Tibial nerve (tissue), 4 donors: Measurements from ENCODE around the gene HCFC1R1.

Source experiments
- EP300 ChIP-seq, 2 donors: sonication (generic); formaldehyde crosslinking; IDR thresholded peaks; one replicate each; pipeline ENCODE4 v1.6.1; 2017; ENCODE audit warnings: antibody characterized with exemption in 2 of 2, mild to moderate bottlenecking in 1 of 2
- POLR2A ChIP-seq, 2 donors: fragments of 450-650 bp; IDR thresholded peaks; one replicate each; pipeline ENCODE4 v1.6.1; 2017; ENCODE audit warnings: antibody characterized with exemption in 2 of 2, mild to moderate bottlenecking in 2 of 2, moderate library complexity in 2 of 2
- TF ChIP-seq, protein P1 (sequence below), 5 experiments: fragments of 200-600 bp in 3 of 5; fragments of 450-650 bp in 2 of 5; sonication (generic) in 3 of 5; IDR thresholded peaks; one replicate each; pipeline ENCODE4 v1.5.1; 2016 to 2019; ENCODE audit warnings: antibody characterized with exemption in 5 of 5, mild to moderate bottlenecking in 3 of 5, moderate library complexity in 2 of 5

DNA sequence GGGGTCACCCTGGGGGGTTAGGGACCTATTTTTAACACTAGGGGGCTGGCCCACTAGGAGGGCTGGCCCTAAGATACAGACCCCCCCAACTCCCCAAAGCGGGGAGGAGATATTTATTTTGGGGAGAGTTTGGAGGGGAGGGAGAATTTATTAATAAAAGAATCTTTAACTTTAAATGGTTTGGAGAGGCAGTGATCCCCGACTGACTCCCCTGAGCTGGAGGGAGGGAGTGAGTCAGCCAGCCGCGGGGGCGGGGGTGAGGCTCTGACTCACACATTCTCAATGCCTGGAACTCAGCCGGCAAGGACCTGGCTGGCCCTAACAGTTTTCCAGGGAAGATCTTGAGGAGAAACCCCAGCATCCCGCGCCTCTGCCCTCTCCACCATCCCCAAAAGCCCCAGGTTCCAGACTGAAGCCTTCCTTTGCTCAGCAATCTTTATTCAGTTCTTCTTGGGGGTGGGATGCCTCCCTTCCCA is 1.5 kb downstream of the HCFC1R1 start:
- TF ChIP-seq, protein P1, sequence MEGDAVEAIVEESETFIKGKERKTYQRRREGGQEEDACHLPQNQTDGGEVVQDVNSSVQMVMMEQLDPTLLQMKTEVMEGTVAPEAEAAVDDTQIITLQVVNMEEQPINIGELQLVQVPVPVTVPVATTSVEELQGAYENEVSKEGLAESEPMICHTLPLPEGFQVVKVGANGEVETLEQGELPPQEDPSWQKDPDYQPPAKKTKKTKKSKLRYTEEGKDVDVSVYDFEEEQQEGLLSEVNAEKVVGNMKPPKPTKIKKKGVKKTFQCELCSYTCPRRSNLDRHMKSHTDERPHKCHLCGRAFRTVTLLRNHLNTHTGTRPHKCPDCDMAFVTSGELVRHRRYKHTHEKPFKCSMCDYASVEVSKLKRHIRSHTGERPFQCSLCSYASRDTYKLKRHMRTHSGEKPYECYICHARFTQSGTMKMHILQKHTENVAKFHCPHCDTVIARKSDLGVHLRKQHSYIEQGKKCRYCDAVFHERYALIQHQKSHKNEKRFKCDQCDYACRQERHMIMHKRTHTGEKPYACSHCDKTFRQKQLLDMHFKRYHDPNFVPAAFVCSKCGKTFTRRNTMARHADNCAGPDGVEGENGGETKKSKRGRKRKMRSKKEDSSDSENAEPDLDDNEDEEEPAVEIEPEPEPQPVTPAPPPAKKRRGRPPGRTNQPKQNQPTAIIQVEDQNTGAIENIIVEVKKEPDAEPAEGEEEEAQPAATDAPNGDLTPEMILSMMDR (IDR thresholded peaks at IDR 0.05), result no peak
- TF ChIP-seq POLR2A (IDR thresholded peaks at IDR 0.05), result no peak
- TF ChIP-seq EP300 (IDR thresholded peaks at IDR 0.05), result peak in 1 of 2 donors; percentile 81
